Stimulated activated CD8-positive, alpha-beta memory T cell treated with anti-CD3 and anti-CD28 coated beads, Interleukin-15, amount 100 ng/mL, for 24 hours (primary cell): ENCODE measurements around the gene ESRRG.
"Not testable (repeated sequence)": the region's sequence is repeated elsewhere in the genome, so short reads cannot be mapped to it uniquely, and the experiment has no call there.

Experiments used
- DNase-seq: peaks from one replicate; pipeline ENCODE4 v3.0.0-alpha.2; 2020; ENCODE audit warnings: low read depth

Gene ESRRG

DNA sequence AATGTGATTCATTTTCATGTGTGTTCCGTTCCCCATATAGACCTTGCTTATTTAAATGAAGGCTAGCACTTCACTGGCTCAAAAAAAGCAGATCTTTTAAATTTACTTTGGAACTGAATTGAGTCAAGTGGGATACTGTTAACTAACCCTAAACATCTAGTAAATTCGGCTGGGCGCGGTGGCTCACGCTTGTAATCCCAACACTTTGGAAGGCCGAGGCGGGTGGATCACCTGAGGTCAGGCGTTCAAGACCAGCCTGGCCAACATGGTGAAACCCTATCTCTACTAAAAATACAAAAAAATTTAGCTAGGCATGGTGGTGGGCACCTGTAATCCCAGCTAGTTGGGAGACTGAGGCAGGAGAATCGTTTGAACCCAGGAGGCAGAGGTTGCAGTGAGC, 19.2 kb downstream of the ESRRG start:
- not testable (repeated sequence) for DNase-seq

DNA sequence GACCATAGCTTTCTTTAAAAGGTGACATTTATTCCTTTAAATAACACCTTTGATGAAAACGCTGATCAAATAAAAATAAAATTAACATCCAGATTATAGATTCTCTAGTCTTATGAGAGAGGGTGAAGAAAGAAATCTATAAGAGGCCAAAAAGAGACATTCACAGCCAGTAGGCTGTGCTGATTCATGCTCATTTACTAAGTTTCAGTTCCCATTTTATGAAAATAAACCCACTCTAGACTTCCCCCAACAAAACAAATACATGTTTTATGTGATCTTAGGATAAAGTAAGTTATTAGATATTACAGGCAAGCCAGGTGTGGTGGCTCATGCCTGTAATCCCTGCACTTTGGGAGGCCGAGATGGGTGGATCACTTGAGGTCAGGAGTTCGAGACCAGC, 21.1 kb downstream of the ESRRG start:
- DNase-seq = no peak

DNA sequence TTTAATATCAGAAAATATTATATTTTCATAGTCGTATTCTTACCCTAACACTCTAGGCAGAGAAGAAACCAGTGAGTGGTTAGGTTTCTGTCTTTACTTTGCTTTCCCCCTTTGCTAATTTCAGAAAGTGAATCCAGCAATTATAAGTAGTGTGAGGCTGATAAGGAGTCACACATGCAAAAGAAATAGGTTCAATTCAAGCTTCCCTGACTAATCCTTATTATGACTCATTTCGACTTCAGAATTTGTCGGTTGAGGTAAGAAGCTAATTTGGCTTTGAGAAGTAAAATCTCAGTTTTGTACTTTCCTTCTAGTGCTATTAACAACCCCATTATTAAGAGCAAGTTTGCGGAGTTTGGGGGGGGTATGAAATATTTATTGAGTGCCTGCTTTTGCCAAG, 22.4 kb downstream of the ESRRG start:
- DNase-seq = no peak

DNA sequence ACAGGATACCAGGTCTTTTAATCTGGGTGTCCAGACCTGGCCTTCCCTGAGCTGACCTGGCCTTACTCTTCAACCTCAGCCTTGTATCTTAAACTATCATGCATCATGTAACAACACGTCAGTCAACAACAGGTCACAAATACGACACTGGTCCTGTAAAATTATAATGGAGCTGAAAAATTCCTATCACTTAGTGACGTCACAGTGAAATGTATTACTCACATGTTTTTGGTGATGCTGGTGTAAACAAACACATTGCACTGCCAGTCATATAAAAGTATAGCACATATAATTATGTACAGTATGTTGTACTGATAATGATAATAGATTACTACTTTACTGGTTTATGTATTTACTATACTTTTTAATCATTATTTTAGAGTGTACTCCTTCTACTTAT, 31.5 kb downstream of the ESRRG start:
- DNase-seq = no peak

DNA sequence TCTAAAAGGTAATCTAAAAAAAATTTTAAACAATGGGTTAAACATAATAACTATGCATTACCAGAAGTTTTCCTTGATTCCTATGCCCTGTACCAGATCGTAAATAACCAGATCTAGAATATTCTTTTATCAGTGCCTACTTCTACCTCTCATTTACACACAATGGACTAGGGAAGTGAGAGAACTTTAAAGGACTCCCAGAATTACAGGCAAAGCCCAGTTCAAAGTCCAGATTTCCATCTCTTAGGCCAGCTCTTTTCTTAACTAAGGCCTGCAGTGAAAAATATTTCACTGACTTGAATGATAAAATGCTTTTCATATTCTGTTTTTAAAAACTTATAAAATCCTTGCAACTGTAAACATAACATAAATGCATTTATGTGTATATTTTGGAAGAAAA, 32.6 kb downstream of the ESRRG start:
- no peak for DNase-seq

DNA sequence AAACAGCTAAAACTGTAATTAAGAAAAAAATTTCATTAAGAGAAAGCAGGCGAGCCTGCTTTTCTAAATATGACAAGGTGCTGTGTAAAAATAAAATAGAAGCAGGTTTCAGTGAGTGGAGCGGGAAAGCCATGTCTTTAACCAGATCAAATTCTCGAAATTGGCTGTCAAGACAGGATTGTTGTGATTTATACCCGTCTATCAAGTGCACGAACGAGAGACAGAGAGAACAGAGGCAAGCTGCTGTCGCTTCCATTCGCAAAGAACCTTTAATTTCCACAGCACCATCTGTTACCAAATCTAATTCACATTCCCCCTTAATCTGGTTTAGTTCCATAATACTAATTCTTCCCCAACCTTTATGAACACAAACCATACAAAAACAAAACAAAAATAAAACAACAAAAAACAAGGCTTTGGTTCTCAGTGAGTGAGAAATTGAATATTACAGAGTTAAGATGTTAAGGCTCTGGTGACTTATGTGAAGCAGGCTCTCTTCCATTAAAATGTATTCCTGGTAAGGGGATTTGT, 35.0 kb downstream of the ESRRG start:
- DNase-seq = no peak

DNA sequence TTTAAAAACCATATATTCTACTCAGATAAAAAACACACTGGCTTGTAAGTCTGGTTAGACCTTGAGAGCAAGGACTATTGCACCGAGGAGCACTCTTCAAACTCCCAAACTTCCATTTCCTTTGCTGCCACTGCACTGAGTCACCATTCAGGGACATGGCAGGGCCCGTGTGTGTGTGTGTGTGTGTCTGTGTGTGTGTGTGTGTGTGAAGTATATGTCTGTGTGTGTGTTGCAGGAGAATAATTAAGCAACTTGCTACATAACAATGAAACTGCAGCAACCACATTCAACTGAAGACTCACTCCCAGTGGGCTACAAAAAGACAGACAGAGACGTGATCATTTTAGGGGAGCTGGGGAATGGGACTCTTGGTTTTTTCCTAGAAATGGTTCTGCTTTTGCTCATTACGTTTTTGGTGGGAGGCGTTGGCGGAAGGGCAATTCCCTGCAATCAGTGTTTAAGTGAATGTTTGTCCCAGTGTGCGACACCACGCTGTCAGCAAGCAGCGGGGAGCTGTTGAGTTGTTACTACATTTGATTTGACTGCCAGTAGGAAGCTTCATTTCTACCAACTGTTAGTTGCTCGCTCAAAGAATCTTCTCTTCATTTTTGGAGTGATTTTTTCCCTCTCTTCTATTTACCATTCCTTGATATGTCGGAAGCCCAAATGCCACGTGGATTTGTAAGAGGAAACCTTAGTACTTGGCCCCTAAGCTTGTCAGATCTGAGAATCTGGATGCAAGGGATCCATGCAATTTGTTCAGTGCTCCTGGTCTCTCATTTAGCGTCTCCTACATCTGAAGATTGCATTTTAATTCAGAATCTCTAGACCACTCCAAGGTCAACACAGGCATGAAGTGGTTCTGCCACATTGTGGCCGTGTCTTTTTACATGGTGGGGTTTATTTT, 36.1 kb downstream of the ESRRG start:
- no peak for DNase-seq

DNA sequence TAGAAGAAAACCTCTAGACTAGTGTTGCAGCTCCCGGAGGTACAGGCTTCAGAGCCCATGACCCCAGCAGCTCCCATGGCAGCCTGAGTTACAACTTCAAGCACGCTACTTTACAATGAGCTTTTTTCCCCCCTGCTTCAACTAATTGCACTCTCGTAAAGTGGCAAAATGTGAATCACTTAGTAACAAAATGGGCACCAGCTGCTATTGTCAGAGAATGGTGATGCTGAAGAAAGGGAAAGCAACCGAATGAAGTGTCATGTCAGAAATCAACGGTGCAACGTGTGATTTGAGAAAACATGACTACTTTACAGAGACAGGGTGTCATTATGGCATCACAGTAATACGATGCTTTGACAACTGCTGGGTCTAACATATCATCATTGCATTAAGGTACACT, 40.5 kb downstream of the ESRRG start:
- no peak for DNase-seq

DNA sequence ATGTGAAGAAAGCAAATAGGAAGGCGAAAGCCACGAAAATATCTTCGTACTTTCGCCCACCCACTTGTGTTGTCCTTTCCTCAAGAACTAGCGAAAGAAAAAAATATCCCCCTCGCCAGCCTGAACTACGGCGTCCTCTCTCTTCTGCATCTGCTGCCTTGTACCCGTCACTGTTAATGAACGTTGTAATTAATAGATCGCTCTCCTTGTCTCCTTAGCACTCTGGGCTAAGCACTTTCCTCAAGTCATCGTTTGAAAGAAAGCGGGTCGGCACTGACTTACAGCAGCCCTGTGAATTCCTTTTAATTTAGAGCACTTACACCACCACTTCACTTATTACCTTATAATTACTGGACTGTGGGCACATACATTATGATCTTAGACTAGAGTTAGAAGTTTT, 44.1 kb downstream of the ESRRG start:
- DNase-seq = no peak

DNA sequence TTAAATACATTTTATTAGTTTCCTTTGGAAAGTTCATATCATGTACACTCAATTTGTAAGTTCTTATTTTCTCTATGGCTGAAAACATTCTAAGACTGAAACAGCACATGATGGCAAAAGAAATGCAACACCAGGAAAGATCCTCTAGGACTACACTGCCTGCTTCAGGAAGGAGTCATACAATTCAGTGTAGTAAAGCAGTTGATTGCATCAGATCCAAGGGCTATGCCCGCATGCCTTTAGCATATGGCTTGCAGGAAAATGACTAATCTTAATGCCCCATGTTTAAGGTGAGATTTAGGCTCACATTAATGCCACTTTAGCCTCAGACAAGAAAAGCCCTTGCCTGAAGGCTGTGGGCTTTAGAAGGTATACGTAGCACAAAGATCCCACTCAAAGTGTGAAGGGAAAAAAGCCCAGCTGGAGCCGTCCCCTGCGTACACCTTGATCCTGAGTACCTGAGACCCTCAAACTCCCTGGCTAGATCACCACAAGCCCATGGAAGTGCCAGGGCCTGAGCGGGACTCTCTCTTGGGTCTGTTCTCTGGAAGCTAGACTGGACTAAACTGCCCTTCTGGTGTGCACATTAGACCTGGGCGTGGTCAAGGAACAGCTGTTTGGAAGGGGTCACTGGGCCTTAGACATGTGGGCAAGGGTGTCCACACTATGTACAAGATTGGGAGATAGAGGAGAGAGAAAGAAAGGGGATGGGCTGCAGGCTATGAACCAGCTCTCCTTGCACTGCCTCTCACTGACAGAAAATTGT, 52.9 kb downstream of the ESRRG start:
- no peak for DNase-seq

DNA sequence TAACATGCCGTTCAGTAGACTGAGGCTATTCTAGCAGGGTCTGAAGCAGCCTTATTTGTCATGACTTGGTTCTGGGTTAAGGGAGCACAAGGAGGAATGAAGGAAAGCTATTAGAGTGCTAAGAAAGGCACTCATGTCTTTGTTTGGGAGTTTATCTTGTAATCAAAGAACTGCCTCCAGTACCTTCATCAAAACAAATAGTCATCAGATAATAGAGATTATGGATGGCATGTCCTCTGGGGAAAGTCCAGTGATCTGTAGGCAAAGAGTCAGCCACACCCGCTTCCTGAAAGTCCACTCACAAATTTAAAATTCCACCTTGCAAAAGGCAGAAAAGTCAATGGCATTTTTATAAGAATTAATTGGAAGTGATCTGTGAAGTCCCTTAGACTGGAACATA, 56.8 kb downstream of the ESRRG start:
- DNase-seq = no peak

DNA sequence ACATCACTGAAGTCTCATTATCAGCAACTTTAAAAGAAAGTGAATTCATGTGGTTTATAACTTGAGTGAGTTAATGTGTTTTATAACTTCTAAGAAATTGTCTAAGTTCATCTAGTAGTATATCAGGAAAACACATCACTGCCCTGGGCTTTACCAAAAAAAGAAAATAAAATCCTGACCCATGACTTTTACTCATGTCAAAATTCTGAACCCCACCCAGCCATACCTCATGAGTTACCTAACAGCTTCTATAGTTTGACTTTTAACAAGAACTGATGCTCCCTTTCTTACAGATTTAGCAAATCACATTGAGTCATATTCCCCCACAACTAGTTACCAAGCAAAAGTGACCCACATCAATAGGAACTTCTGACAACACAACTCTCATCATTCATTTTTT, 57.4 kb downstream of the ESRRG start:
- no peak for DNase-seq

DNA sequence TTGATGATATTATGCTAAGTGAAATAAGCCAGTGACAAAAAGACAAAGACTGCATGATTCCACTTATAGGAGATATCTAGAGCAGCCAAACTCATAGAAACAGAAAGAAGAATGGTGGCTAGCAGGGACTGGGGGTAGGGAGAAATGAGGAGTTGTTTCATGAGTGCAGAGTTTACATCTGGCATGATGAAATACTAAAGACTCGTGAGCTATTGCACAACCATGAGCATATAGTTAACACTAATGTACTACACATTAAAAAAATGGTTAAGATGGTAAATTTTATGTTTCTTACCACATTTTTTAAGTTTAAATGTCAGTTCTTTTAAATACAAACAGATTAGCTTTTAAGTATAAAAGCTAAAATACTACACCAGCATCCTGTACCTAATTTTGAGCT, 57.8 kb downstream of the ESRRG start:
- no peak for DNase-seq

DNA sequence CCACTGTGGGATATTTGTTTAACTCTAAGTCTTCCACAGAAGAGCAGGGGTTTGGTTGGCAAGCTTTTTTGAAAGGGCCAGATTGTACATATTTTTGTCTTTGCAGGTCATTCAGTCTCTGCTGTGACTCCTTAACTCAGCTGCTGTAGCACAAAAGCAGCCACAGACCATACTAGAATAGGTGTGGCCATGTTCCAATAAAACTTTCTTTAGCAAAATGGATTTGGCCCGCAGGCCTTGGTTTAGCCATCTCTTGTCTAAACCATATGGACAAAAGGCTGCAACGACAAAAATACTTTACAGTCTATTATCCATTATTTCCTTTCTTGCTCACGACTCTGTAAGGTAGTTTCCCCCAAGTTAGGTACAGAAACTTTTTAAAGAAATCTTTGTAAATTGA, 60.5 kb downstream of the ESRRG start:
- no peak for DNase-seq

DNA sequence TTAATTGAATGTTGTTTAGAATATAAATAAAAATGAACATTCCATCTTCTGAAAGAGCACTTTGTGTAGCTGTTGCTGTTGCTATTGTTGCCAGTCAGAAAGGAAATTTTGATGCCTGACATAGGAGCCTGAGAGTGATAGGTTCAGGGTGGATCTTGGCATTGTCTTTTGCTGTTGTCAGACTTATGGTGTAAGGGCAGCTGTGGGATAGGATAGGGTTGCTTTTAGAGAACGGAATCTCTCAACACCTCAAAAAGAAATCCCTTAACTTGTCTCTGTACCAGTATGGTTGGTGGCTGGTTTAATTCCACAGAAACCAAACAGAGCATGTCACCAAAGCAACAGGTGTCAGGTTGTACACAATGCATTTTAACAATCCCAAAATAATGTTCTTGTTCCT, 62.7 kb downstream of the ESRRG start:
- DNase-seq = no peak

DNA sequence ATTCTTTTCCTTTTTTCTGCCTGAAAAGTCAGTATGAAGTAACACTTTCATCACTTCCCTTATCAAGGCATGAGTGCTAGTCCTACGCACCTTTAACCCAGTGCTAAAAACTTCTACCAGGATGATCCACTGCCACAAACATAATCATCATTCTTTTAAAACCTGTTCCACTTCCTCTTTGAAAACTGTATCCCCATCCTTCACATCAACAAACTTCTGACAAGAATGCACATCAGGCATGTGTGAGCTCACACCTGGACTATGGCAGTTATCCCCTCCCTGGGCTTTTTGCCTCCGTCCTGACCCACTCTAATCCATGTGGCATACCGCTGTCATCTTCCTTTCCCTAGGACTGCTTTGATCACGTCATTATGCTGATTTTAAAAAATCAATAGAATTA, 70.2 kb downstream of the ESRRG start:
- no peak for DNase-seq

DNA sequence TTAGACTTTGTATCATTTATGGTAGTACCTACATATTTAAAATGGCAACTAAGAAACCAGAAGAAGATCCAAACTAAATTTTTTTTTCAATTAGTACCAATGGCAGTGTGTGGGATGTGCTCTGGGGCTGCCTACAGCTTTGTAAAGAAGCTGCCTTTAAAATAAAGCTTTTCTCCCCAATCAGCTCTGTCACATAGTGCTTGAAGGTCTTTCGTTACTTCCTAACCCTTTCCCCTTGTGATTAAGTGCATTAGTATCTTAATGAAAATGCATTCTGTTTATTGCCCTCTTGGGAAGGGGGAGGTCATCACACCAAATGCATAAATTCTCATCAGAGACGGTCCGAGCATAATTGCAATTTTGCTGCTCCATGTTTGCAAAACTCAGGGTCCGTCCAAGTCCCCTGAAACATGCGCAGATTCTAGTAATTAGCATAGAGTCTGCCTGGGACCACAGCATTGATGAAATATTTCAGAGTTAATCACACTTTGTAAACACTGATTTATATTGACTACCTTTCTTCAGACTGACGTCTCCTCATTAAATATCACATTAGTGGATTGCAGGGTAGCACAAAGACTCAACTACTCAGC, 71.3 kb downstream of the ESRRG start:
- no peak for DNase-seq

DNA sequence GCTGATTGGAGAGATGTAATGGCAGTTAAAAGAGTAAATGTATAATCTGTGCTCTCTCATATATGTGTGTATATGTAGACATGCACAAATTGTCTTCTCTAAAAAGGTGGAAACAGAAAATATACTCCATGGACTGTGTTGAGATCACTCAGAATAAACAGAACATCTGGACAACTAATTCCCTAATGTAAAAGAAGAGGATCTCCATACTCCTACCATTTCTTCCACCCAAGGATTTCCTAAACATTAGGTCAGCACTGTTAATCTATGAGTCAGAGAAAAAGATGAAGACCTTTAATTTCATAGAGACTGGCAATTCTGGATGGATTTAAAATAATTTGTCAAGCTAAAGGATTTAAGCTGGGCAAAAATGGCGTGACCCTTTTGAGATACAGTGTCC, 80.1 kb downstream of the ESRRG start:
- DNase-seq = no peak

DNA sequence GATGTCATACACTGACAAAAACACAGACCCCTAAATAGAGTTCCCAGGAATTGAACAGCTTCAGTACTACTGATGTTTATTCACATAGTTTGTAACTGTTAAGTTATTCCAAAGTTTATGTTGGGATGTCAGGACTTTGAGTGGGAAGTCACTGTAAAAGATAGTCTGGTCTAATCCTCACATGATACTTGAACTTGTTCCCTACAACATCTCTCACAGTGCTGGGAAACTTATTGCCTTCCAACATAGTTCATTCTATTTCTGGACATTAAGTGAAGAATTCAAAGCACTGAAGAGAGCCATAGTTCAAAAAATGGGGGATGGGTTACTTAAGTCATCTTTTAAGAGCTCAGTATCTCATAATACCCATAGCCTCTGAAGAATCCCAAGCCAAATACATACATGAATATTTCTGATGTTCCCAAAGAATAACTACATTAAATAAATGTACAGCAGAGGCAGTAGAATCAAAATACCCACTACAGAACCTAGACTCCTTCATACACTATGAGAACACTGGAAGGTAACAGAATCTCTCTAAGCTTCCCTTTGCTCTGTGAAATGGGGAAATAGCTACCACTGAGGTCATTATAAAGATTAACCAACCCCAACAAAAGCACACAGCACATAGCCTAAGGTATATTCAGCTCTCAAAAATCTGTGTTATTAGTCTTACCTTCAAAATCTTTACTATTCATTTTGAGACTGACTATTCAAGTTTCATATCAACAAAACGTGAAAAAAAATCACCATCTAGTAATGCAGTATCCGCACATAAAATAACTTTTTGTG, 81.4 kb downstream of the ESRRG start:
- DNase-seq = no peak

DNA sequence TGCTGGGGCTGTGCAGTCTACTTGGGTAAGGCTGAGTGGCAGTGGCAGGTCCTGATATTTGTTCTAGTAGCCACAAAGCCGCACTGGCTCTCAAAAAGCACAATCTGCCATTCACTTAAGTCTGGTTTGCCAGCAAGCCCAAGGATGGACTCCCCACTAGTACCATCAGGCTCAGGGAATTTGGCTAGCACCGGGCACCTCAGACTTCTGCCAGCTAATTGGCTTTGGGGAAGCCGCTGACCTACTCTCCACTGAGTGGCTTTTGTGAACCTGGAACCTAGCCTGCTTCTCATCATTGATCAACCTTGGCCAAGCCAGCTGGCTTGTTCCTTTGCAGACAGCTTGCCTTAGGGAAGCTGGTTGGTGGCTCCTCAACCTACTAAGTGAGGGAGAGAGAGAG, 83.1 kb downstream of the ESRRG start:
- DNase-seq = no peak

DNA sequence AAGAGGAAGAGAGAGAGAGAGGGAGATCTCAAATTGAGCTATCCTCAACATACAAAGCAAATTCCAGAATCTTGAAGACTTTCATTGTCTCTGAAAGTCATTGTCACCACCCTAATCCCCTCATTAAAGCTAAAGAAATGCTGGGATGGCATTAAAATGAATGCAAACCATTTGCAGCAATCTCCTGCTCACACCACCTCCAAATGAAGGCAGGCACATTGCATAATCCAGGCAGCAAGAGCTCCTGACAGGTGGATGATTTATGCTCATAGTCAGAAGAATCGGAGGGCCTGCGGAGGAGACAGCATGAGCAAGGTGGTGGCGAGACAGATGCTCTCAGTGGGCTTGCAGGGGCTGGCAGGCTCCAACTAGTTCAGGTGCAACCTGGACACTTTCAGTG, 90.2 kb downstream of the ESRRG start:
- no peak for DNase-seq

DNA sequence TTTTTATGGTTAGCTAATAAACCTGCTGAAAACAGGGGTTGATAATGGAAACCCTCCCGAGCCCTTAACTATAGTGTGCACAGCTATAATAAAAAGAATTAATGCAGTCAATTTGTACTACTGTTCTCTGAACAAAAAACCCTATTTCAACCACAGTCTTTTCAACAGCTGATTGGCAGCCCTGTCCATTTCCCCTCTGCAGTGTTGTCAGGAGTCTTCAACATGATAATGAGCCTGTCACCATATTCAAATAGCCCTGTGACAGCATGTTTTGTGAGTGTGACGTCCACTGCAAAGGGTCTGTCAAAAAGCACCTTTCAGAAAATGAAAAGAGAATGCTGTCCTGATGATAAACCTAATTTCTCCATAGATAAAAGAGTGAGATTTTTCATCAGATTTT, 92.7 kb downstream of the ESRRG start:
- no peak for DNase-seq
